K562 (cell line): ENCODE data around the gene TMCC1. TPM values are rescaled to one million over a fixed set of nuclear protein-coding genes. Genes with fewer than 3 reads are reported as not detected.

ENCODE experiments used
- ATF3 ChIP-seq, 2 experiments: fragments of 450-650 bp in 1 of 2; sonication (generic) in 1 of 2; formaldehyde crosslinking in 1 of 2; IDR thresholded peaks in 1 of 2; conservative IDR thresholded peaks in 1 of 2; 2 replicates each; pipeline versions ENCODE4 v1.6.1 to v1.8.1; 2016 to 2023; ENCODE audit warnings: mild to moderate bottlenecking in 2 of 2, moderate library complexity in 2 of 2, inconsistent platforms in 1 of 2, missing genetic modification reagents in 1 of 2
- CREM ChIP-seq: IDR thresholded peaks from 2 replicates; pipeline ENCODE4 v1.6.1; 2014; ENCODE audit warnings: antibody characterized with exemption, low read depth
- ELF2 ChIP-seq: fragments of 250-450 bp; sonication (Bioruptor Pico); IDR thresholded peaks from 2 replicates; pipeline ENCODE4 v1.5.0; 2021; ENCODE audit warnings: mild to moderate bottlenecking
- EP300 ChIP-seq: IDR thresholded peaks from 2 replicates; pipeline ENCODE4 v1.6.1; 2012; ENCODE audit warnings: low read length, improper control_type of control experiment
- HDAC1 ChIP-seq, 2 experiments: fragments of 450-650 bp; IDR thresholded peaks; 2 replicates each; pipeline ENCODE4 v1.6.1; 2016 to 2017; ENCODE audit warnings: inconsistent platforms in 1 of 2, mild to moderate bottlenecking in 1 of 2, moderate library complexity in 1 of 2
- HMG20A ChIP-seq: fragments of 450-650 bp; formaldehyde crosslinking; conservative IDR thresholded peaks from 2 replicates; pipeline ENCODE4 v1.4.0; 2020; ENCODE audit warnings: mild to moderate bottlenecking, mixed read lengths
- JUND ChIP-seq, 2 experiments: IDR thresholded peaks; 2 replicates in 1 of 2; 3 replicates in 1 of 2; pipeline ENCODE4 v1.6.1; 2011; ENCODE audit warnings: borderline replicate concordance in 2 of 2, low read depth in 2 of 2, low read length in 2 of 2, improper control_type of control experiment in 1 of 2, missing biosample characterization in 1 of 2, missing genetic modification characterization in 1 of 2, missing genetic modification reagents in 1 of 2
- PML ChIP-seq: IDR thresholded peaks from 2 replicates; pipeline ENCODE4 v1.6.1; 2012; ENCODE audit warnings: low read length, inconsistent platforms
- SMARCA5 ChIP-seq: fragments of 450-650 bp; IDR thresholded peaks from 2 replicates; pipeline ENCODE4 v1.6.1; 2016
- TARDBP ChIP-seq: fragments of 450-650 bp; IDR thresholded peaks from 2 replicates; pipeline ENCODE4 v1.6.1; 2016
- ZKSCAN1 ChIP-seq: fragments of 150-350 bp; IDR thresholded peaks from 2 replicates; pipeline ENCODE4 v1.6.1; 2016; ENCODE audit warnings: low read depth, low read length
- ZNF318 ChIP-seq, 2 experiments: fragments of 450-650 bp; IDR thresholded peaks; 2 replicates each; pipeline ENCODE4 v1.6.1; 2016; ENCODE audit warnings: mild to moderate bottlenecking in 2 of 2, borderline replicate concordance in 1 of 2, low read depth in 1 of 2, moderate library complexity in 1 of 2
- ZNF354B ChIP-seq: fragments of 250-450 bp; sonication (Bioruptor Pico); IDR thresholded peaks from 2 replicates; pipeline ENCODE4 v1.4.0; 2020
- ZNF586 ChIP-seq: fragments of 450-650 bp; formaldehyde crosslinking; conservative IDR thresholded peaks from 2 replicates; pipeline ENCODE4 v1.4.0; 2020; ENCODE audit warnings: mild to moderate bottlenecking, moderate library complexity
- ZNF592 ChIP-seq: fragments of 450-650 bp; IDR thresholded peaks from 2 replicates; pipeline ENCODE4 v1.6.1; 2017; ENCODE audit warnings: antibody characterized with exemption, mild to moderate bottlenecking
- polyA plus RNA-seq, 8 experiments: library from polyadenylated mRNA; depleted of rRNA in 4 of 8; stranded (reverse) in 5 of 8; unstranded in 3 of 8; fragments of >200 nt; fragmentation: Nextera tagmentation in 2 of 8; fragmentation: Illumina TruSeq in 1 of 8; extraction: Ambion mirVana in 2 of 8; extraction: Trizol in 1 of 8; gene quantifications; 2 replicates each; pipeline versions ENCODE4 v1.2.1 to v1.2.3, GENCODE V29; 2011 to 2014; ENCODE audit warnings: inconsistent platforms in 1 of 8, missing spikeins in 1 of 8
- total RNA-seq, 7 experiments: library from RNA; depleted of rRNA in 6 of 7; stranded (reverse); fragments of >200 nt in 6 of 7; fragmentation: Illumina TruSeq in 2 of 7; extraction: Trizol in 2 of 7; gene quantifications; 2 replicates each; pipeline versions ENCODE4 v1.2.1 to v1.2.3, GENCODE V29; 2011 to 2021; ENCODE audit warnings: low replicate concordance in 1 of 7

TMCC1 gene
- total and polyA plus RNA-seq, 9 of the 15 experiments (the other 6 are each of a cell fraction or from before 2014, with no cell fraction given), result 0.89 to 8.7 (median 4.0) TPM

- TF ChIP-seq HDAC1 (IDR thresholded peaks at IDR 0.05) (0 out of 4 replicates have a peak, but pooled peaks of 1 of the 2 experiments have one; percentile 32), ZNF586 (CRISPR knock-in tag) (no peak), TARDBP (no peak), ZNF354B (no peak), ATF3 (IDR thresholded peaks at IDR 0.05) (peak; percentile 56), ATF3 (CRISPR knock-in tag; conservative IDR thresholded peaks at IDR 0.05) (no peak), ZNF318 (IDR thresholded peaks at IDR 0.05; ENCODE audit: borderline replicate concordance in 1 of 2, low read depth in 1 of 2) (no peak), CREM (peak; percentile 48), EP300 (peak; percentile 22; the same call in 1 of the 2 replicates), ZNF592 (peak; percentile 65; the same call in 1 of the 2 replicates), PML (no peak), ELF2 (CRISPR knock-in tag) (no peak), JUND (IDR thresholded peaks at IDR 0.05; ENCODE audit: borderline replicate concordance, low read depth, low read length) (no peak), JUND (tag; IDR thresholded peaks at IDR 0.05; ENCODE audit: borderline replicate concordance, low read depth, low read length) (peak; percentile 15; the same call in 1 of the 3 replicates), ZKSCAN1 (no peak), HMG20A (CRISPR knock-in tag) (no peak), SMARCA5 (peak; percentile 20; the same call in 1 of the 2 replicates)
Observed at GRCh38 chr3:129599607-129600006, 293.9 kb downstream of the TMCC1 start (continued).
